NOMO-1 treated with dmso at 0.1 percent for 144 hours (cell line): Measurements from ENCODE around the gene SPAAR.

Experiments used
- DNase-seq: peaks from one replicate; lab custom pipeline; 2025; ENCODE audit not compliant: unreplicated experiment; lab: John Stamatoyannopoulos, UW

The SPAAR gene

GRCh38 chr9:35945341-35946018, 36.2 kb downstream of the SPAAR start:
- peak; percentile 52 for DNase-seq

GRCh38 chr9:35948451-35948850, 39.2 kb downstream of the SPAAR start:
- DNase-seq: no peak

- DNase-seq: no peak
These were observed 39.6 kb downstream of the SPAAR start for GRCh38 chr9:35948901-35949318.

- DNase-seq: no peak
These were observed 42.4 kb downstream of the SPAAR start for GRCh38 chr9:35951736-35952135.

GRCh38 chr9:35952526-35953191, 43.4 kb downstream of the SPAAR start:
- DNase-seq: no peak

- DNase-seq: peak; percentile 59
These were observed 45.8 kb downstream of the SPAAR start for GRCh38 chr9:35954942-35955546.

- DNase-seq: no peak
These were observed 47.4 kb downstream of the SPAAR start for GRCh38 chr9:35956651-35957050.

- DNase-seq: no peak
These were observed 49.0 kb downstream of the SPAAR start, which contains the start of gene OR2S2 for GRCh38 chr9:35958104-35958837. TSS of gene OR2S2 (minus strand) at chr9:35958154. CDS start at chr9:35958098, 56 bp downstream.

- no peak for DNase-seq
These were observed 50.9 kb downstream of the SPAAR start for GRCh38 chr9:35960039-35960655.
